Rectal smooth muscle tissue (tissue), 1 donor: ENCODE data around the gene FLT1.

ENCODE experiments used
- H3K27ac ChIP-seq: one replicate; pipeline ENCODE4 v1.7.0; 2013; ENCODE audit warnings: low read depth, low read length, inconsistent platforms
- H3K27me3 ChIP-seq: one replicate; pipeline ENCODE4 v1.7.0; 2013; ENCODE audit warnings: low read length; ENCODE audit not compliant: control insufficient read depth, insufficient read depth
- H3K36me3 ChIP-seq: one replicate; pipeline ENCODE4 v1.7.0; 2013; ENCODE audit warnings: low read length; ENCODE audit not compliant: control insufficient read depth, insufficient read depth
- H3K4me1 ChIP-seq: one replicate; pipeline ENCODE4 v1.7.0; 2013; ENCODE audit warnings: low read length; ENCODE audit not compliant: control insufficient read depth, insufficient read depth
- H3K4me3 ChIP-seq: one replicate; pipeline ENCODE4 v1.7.0; 2013; ENCODE audit warnings: low read length
- H3K9ac ChIP-seq: one replicate; pipeline ENCODE4 v1.7.0; 2013; ENCODE audit warnings: low read length

Gene FLT1

GRCh38 chr13:28424541-28424940 lies 70.4 kb downstream of the FLT1 start:
- Histone ChIP-seq H3K36me3 (no peaks in the 10 kb centered on the region), H3K9ac (no peak overlapping the region), H3K4me1 (no peaks in the 10 kb centered on the region), H3K27ac (no peak overlapping the region), H3K4me3 (no peak overlapping the region), H3K27me3 (no peaks in the 10 kb centered on the region)

GRCh38 chr13:28423010-28423409 lies 71.9 kb downstream of the FLT1 start:
- no peak overlapping the region for H3K9ac ChIP-seq
- no peak overlapping the region for H3K4me3 ChIP-seq
- no peak overlapping the region for H3K27ac ChIP-seq
- H3K27me3 ChIP-seq: no peaks in the 10 kb centered on the region
- H3K36me3 ChIP-seq: no peaks in the 10 kb centered on the region
- no peaks in the 10 kb centered on the region for H3K4me1 ChIP-seq

- Histone ChIP-seq H3K4me1 (no peaks in the 10 kb centered on the region), H3K4me3 (no peak overlapping the region), H3K27ac (no peak overlapping the region), H3K27me3 (no peaks in the 10 kb centered on the region), H3K36me3 (no peaks in the 10 kb centered on the region), H3K9ac (no peak overlapping the region)
Measured at GRCh38 chr13:28421676-28422410, 73.1 kb downstream of the FLT1 start.

GRCh38 chr13:28420704-28421103 lies 74.2 kb downstream of the FLT1 start:
- H3K27ac ChIP-seq: no peak overlapping the region
- no peaks in the 10 kb centered on the region for H3K4me1 ChIP-seq
- no peak overlapping the region for H3K4me3 ChIP-seq
- no peak overlapping the region for H3K9ac ChIP-seq
- H3K36me3 ChIP-seq: no peaks in the 10 kb centered on the region
- no peaks in the 10 kb centered on the region for H3K27me3 ChIP-seq

GRCh38 chr13:28415994-28416421 lies 78.9 kb downstream of the FLT1 start:
- Histone ChIP-seq H3K36me3 (no peaks in the 10 kb centered on the region), H3K27me3 (no peaks in the 10 kb centered on the region), H3K27ac (no peak overlapping the region), H3K9ac (no peak overlapping the region), H3K4me3 (no peak overlapping the region), H3K4me1 (no peaks in the 10 kb centered on the region)

GRCh38 chr13:28413999-28414398 lies 80.9 kb downstream of the FLT1 start:
- Histone ChIP-seq H3K36me3 (no peaks in the 10 kb centered on the region), H3K9ac (no peak overlapping the region), H3K27me3 (no peaks in the 10 kb centered on the region), H3K4me1 (no peaks in the 10 kb centered on the region), H3K4me3 (no peak overlapping the region), H3K27ac (no peak overlapping the region)

- no peak overlapping the region for H3K27ac ChIP-seq
Measured at GRCh38 chr13:28412981-28413380, 81.9 kb downstream of the FLT1 start.

GRCh38 chr13:28411831-28412353 lies 83.0 kb downstream of the FLT1 start:
- no peaks in the 10 kb centered on the region for H3K36me3 ChIP-seq
- no peaks in the 10 kb centered on the region for H3K27me3 ChIP-seq
- no peaks in the 10 kb centered on the region for H3K4me1 ChIP-seq
- no peak overlapping the region for H3K4me3 ChIP-seq
- no peak overlapping the region for H3K27ac ChIP-seq
- no peak overlapping the region for H3K9ac ChIP-seq

More at GRCh38 chr13:28412981-28413380, 81.9 kb downstream of the FLT1 start:
- Histone ChIP-seq H3K36me3 (no peaks in the 10 kb centered on the region), H3K9ac (no peak overlapping the region), H3K27me3 (no peaks in the 10 kb centered on the region), H3K4me3 (no peak overlapping the region), H3K4me1 (no peaks in the 10 kb centered on the region)

GRCh38 chr13:28410096-28410495 lies 84.8 kb downstream of the FLT1 start:
- H3K27me3 ChIP-seq: no peaks in the 10 kb centered on the region
- H3K9ac ChIP-seq: no peak overlapping the region
- H3K4me1 ChIP-seq: no peaks in the 10 kb centered on the region
- no peak overlapping the region for H3K4me3 ChIP-seq
- H3K27ac ChIP-seq: no peak overlapping the region
- no peaks in the 10 kb centered on the region for H3K36me3 ChIP-seq

- no peak overlapping the region for H3K4me3 ChIP-seq
- no peaks in the 10 kb centered on the region for H3K36me3 ChIP-seq
- no peak overlapping the region for H3K27ac ChIP-seq
- no peaks in the 10 kb centered on the region for H3K27me3 ChIP-seq
- H3K4me1 ChIP-seq: no peaks in the 10 kb centered on the region
- no peak overlapping the region for H3K9ac ChIP-seq
Measured at GRCh38 chr13:28409648-28410047, 85.3 kb downstream of the FLT1 start.

- Histone ChIP-seq H3K27ac (no peak overlapping the region), H3K4me3 (no peak overlapping the region), H3K4me1 (no peaks in the 10 kb centered on the region), H3K9ac (no peak overlapping the region), H3K27me3 (no peaks in the 10 kb centered on the region), H3K36me3 (no peaks in the 10 kb centered on the region)
Measured at GRCh38 chr13:28408863-28409262, 86.1 kb downstream of the FLT1 start.

GRCh38 chr13:28408235-28408848 lies 86.6 kb downstream of the FLT1 start:
- Histone ChIP-seq H3K9ac (no peak overlapping the region), H3K4me1 (no peaks in the 10 kb centered on the region), H3K36me3 (no peaks in the 10 kb centered on the region), H3K27me3 (no peaks in the 10 kb centered on the region), H3K4me3 (no peak overlapping the region), H3K27ac (no peak overlapping the region)
